ENCODE results near the gene PPP2R2C.

The PPP2R2C gene

DNA sequence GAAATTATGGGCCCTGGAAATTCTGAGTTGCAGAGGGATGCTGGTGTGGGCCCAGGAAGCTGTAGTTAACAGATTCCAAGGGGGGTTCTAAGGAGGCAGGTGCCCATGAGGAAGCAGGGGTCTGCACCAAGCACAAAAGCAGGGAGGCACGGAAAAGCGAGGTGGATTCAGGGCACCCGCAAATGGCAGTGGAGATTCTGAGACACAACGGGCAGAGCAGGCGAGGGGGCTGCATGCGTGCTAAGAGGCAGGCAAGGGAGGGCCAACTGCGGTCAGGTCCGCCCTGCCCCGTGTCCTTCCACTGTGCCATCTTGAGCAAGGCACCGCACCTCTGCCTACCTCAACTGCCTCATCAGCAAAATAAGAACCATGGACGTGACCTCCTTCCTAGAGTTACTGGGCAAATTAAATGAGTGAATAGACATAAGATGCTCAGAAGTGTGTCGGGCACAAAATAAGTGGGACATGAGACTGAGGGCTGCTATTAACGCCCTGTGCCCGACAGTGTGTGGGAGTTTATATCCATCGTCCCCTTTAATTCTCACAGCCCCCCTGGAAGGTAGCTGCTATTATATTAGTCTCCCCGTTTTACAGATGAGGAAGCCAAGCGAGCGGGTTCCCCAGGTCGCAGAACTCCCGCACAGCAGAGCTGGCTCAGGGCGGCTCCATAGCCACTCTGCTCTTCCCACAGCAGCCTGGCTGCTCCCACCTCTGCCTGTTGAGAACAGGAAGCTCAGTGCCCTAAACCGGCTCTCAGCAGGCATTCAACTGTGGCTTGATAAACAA lies 67.6 kb downstream of the PPP2R2C start:
- in situ Hi-C loops (cut with MboI; ENCODE audit: low sequenced_read_pairs) = no loop called here

GRCh38 chr4:6403400-6403685 lies 69.1 kb downstream of the PPP2R2C start:
- in situ Hi-C loops (cut with MboI; ENCODE audit: low sequenced_read_pairs) = no loop called here

- in situ Hi-C loops (cut with MboI; ENCODE audit: low sequenced_read_pairs) = no loop called here
Observed at GRCh38 chr4:6402566-6403399, 69.6 kb downstream of the PPP2R2C start.

GRCh38 chr4:6401797-6402196 lies 70.6 kb downstream of the PPP2R2C start:
- in situ Hi-C loops (cut with MboI; ENCODE audit: low sequenced_read_pairs) = no loop called here

GRCh38 chr4:6396696-6397236 lies 75.6 kb downstream of the PPP2R2C start:
- in situ Hi-C loops (cut with MboI; ENCODE audit: low sequenced_read_pairs) = no loop called here

DNA sequence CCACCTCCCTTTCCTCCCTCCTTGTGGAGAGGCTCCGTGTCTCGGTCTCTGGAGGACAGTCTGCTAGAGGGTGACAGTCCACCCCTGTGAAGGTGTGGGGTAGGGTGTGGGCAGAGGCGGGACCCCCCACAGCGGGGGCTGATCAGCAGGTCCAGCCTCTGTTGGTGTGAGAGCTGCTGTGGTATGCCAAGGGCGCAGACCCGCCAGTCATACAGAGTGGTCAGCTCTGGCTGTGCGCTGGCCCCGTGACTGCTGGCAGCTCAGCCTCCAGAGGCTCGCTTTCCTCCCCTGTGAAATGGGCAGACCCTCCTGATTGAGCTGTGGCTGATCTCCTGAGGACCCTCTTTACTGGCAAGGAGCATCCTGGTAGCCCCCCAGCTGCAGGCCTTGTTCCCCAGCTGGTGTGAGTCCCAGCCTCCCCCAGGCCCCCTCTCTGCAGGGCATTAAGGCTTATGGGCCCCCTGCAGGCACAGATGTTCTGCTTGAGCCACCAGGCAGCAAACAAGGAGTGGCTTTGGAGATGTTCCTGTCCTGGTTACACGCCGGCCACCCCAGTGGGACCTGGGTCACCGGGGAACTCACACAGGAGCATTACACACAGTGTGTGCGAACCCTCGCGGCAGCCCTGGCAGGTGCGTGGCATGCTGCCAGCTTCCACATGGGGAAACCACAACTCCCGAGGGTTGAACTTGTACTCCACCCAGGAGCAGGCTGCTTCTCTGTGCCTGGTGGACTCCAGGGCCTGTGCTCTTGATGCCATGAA lies 76.8 kb downstream of the PPP2R2C start:
- in situ Hi-C loops (cut with MboI; ENCODE audit: low sequenced_read_pairs) = no loop called here

DNA sequence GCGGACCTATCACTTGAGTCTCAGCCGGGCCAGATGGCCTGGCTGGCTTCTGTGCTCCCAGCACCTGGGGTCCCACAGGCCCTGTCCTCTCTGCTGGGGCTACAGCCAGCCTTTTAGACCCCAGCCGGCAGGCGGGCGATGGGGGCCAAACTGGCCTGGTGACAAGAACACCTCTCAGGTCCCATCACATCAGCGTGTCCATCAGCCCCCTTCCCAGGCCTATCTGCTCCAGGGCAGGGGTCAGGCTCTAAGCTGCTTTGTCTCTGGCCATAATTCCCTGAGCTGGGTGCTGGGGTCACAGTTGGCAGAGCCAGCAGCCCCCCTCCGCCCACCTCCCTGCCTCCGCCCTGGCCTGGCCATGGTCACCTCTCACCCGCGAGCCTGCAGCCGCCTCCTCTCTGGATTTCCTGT lies 77.7 kb downstream of the PPP2R2C start:
- in situ Hi-C loops (cut with MboI; ENCODE audit: low sequenced_read_pairs) = no loop called here

- in situ Hi-C loops (cut with MboI; ENCODE audit: low sequenced_read_pairs) = no loop called here
Observed at GRCh38 chr4:6393544-6394475, 78.6 kb downstream of the PPP2R2C start.

DNA sequence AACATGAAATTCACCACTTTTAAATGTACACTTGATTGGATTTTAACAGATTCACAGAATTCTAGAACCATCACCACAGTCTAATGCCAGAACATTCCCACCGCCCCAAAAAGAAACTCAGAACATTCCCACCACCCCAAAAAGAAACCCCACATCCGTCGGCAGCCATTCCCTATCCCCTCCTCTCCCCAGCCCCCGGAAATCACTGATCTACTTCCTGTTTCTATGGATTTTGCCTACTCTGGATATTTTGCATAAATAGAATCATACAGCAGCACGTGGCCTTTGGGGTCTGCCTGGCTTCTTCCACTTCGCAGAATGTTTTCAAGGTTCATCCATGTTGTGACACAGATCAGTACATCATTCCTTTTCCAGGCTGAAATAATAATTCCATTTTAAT lies 79.3 kb downstream of the PPP2R2C start:
- in situ Hi-C loops (cut with MboI; ENCODE audit: low sequenced_read_pairs) = no loop called here

DNA sequence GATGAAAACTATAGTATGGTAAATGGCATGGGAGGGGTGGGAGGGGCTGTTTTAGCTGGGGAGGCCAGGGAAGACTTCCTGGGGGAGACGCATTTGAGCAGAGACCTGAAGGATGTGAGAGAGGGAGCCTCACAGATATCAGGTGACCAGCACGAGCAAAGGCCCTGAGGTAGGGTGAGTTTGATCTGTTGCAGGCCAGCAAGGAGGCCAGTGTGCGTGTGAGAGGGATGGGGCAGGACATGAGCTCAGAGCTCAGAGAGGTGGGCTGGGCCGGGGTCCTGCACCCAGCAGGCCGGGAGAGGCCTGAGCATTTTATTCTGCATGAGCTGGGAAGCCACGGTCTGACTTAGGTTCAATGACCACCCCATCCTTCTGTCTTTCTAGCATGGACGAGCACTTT lies 80.0 kb downstream of the PPP2R2C start:
- in situ Hi-C loops (cut with MboI; ENCODE audit: low sequenced_read_pairs) = no loop called here

DNA sequence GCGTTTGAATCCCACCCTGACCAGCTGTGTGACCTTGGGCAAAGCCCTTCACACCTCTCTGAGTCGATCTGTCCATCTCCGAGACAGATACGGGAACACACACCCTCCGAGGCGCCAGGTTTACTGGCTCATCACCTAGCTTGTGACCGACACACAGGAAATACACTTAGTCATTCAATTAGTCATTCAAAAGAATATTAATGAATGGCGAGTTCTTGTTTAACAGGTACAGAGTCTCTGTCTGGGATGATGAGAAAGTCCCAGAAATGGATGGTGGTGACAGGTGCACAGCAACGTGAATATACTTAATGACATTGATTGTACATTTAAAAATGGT lies 80.6 kb downstream of the PPP2R2C start:
- in situ Hi-C loops (cut with MboI; ENCODE audit: low sequenced_read_pairs) = no loop called here

DNA sequence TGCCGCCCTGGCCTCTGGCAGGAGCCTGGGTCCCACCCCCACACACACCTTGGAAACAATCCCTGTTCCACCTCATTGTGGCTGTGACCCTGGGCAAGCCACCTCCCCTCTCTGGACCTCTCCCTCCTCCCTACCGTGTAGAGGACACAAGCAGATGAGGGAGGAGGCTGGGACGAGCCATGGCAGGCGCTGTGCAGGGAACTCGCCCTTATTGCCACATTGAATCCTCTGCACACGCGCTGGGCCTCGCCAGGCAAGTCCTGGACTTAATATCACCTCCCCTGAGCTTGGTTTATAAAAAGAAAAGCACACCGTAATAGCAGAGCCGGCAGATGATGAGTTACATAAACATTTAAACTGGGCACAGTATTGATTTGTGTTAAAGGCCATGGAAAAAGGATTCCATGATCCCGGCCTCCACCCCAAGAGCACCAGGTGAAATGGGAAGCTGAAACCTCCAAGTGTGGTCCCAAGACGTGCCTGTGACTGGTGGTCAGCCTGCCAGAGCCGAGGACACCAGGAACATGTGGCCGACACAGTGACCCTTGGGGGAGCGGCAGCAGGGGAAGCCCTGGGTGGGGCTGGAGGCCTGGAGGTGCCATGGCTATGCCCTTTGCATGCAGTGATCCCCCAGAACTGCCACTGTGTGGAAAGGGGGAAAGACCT lies 81.1 kb downstream of the PPP2R2C start:
- in situ Hi-C loops (cut with MboI; ENCODE audit: low sequenced_read_pairs) = no loop called here

DNA sequence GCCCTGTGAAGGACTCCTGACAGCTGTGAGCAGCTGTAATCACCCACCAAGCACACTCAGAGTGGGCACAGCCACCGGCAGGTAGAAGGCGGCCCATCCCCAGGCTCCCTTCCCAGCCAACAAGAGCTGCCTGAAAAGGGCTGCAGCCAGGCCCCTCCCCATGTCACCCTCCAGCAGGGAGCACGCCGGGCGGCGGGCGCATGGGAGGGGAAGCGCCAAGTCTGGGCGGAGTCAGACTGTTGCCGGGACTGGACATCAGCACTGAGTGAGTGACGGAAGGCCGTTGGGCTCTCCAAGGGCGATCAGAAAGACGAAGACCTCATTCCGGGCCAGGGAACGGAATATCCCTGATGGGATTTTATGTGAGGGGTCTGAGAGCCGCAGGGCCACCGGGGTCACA lies 82.1 kb downstream of the PPP2R2C start:
- in situ Hi-C loops (cut with MboI; ENCODE audit: low sequenced_read_pairs) = no loop called here

GRCh38 chr4:6389142-6389825 lies 83.1 kb downstream of the PPP2R2C start:
- in situ Hi-C loops (cut with MboI; ENCODE audit: low sequenced_read_pairs) = no loop called here

GRCh38 chr4:6388713-6389112 lies 83.7 kb downstream of the PPP2R2C start:
- in situ Hi-C loops (cut with MboI; ENCODE audit: low sequenced_read_pairs) = no loop called here

- in situ Hi-C loops (cut with MboI; ENCODE audit: low sequenced_read_pairs) = no loop called here
Observed at GRCh38 chr4:6387946-6388345, 84.5 kb downstream of the PPP2R2C start.

DNA sequence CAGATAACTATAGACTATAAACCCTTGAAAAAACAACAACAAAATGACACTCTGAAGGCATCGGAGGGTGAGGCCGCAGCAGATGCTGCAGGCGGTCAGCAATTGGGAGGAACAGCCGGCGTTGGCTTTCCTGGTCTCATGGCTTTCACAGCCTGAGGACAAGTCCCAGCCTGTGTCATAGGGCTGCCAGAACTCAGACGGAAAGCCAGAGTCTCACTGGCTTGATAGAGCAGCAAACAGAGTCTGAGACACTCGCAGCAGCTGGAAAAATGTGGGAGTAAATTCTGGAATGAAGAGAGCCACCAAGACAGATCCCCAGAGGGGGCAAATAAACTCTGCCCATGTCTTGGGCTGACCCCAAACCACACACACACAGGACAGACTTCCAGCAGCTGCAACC lies 86.3 kb downstream of the PPP2R2C start:
- in situ Hi-C loops (cut with MboI; ENCODE audit: low sequenced_read_pairs) = no loop called here

GRCh38 chr4:6385288-6385687 lies 87.1 kb downstream of the PPP2R2C start:
- in situ Hi-C loops (cut with MboI; ENCODE audit: low sequenced_read_pairs) = no loop called here

GRCh38 chr4:6384541-6384940 lies 87.9 kb downstream of the PPP2R2C start:
- in situ Hi-C loops (cut with MboI; ENCODE audit: low sequenced_read_pairs) = no loop called here

Data from hTERT RPE-1 (cell line).